OCI-LY1 (cell line): ENCODE results near the gene MYBPHL.

ENCODE experiments used
- CTCF ChIP-seq: fragments of 200-600 bp; sonication (generic), shearing (Covaris generic); IDR thresholded peaks from 2 replicates; pipeline ENCODE4 v1.5.1; 2017; ENCODE audit warnings: mild to moderate bottlenecking, antibody characterized with exemption, low read length, moderate library complexity, mixed read lengths
- EZH2 ChIP-seq: fragments of 200-600 bp; sonication (generic), shearing (Covaris generic); IDR thresholded peaks from 2 replicates; pipeline ENCODE4 v1.8.0; 2017; ENCODE audit warnings: borderline replicate concordance, mixed run types, mild to moderate bottlenecking, antibody characterized with exemption, low read length, moderate library complexity, mixed read lengths

DNA sequence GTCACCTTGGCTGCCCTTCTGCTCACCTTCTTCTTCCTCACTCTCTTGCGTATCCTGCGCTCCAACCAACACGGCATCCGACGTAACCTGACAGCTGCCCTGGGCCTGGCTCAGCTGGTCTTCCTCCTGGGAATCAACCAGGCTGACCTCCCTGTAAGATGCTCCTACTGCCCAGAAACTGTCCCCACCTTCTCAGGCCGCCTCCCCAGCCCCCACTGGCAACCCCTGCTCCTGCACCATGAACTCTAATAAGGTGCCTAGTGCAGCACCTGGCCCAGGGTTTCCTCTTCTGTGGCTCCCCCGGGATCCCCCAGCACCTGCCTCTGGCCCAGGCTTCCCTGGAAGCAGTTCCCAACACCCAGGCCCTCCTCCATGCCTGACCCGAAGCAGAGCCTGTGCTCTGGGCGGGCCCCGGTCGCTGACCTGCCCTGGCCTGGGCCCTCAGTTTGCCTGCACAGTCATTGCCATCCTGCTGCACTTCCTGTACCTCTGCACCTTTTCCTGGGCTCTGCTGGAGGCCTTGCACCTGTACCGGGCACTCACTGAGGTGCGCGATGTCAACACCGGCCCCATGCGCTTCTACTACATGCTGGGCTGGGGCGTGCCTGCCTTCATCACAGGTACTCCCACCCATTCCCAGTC, 36.7 kb downstream of the MYBPHL start:
- no peak for TF ChIP-seq CTCF
- TF ChIP-seq EZH2: no peak
